ENCODE data around the gene PHETA2.

- TF ChIP-seq CTCF (IDR thresholded peaks at IDR 0.05): no peak
- TF ChIP-seq EP300 (IDR thresholded peaks at IDR 0.05): no peak
These were observed 1.3 kb upstream of the PHETA2 start for GRCh38 chr22:42072606-42073330.

Data from esophagus muscularis mucosa (tissue), 3 donors.